ENCODE data around the gene TMEM9B. TPM values are rescaled to one million over a fixed set of nuclear protein-coding genes. Genes with fewer than 3 reads are reported as not detected.

Gene TMEM9B
- total RNA-seq, 1 experiment from 2014 or later, result 13.6 TPM

DNA sequence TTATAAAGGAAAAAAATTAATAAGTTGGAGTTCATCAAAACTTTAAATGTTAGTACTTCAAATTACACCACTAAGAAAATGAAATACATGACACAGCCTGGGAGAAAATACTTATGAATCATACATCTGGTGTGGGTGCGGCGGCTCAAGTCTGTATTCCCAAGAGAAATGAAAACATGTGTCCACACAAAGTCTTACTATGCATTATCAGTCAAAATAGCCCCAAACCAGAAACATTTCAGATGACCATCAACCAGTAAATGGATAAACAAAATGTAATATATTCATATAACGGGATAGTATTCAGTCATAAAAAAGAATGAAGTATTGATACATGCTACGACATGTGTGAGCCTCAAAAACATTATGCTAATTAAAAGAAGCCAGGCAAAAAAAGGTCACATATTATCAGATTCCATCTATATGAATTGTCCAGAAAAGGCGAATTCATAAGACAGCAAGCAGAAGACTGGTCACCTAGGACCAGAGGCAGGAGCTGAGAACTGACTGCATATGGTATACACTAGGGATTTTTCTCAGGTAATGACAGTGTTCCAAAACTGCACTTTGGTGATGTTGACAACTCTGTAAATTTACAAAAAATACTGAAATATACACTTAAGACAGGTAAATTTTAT is 58.6 kb downstream of the TMEM9B start:
- Histone ChIP-seq H2AFZ (ENCODE audit: low read length) (no peak overlapping the region), H4K20me1 (ENCODE audit: control insufficient read depth, insufficient read depth, insufficient read length) (no peaks in the 10 kb centered on the region), H2BK12ac (ENCODE audit: insufficient read length, low read depth, low read length) (no peak overlapping the region), H2AK5ac (ENCODE audit: insufficient read length, low read length) (no peak overlapping the region), H3K9me3 (ENCODE audit: control insufficient read depth, low read depth, low read length) (no peaks in the 10 kb centered on the region), H3K4me1 (ENCODE audit: insufficient read depth, low read length) (peaks cover 4% of the 10 kb centered on the region; the same call in 1 of the 2 replicates), H3K14ac (ENCODE audit: insufficient read depth, low read length) (no peak overlapping the region), H4K5ac (ENCODE audit: insufficient read length, low read depth, low read length) (no peak overlapping the region), H3T11ph (ENCODE audit: low read length) (no peak overlapping the region), H3K27ac (ENCODE audit: insufficient read length, low read depth, low read length) (no peak overlapping the region), H3K23ac (ENCODE audit: insufficient read length, low read depth, low read length) (no peak overlapping the region), H3K79me1 (ENCODE audit: insufficient read depth, low read depth, low read length, poor library complexity, severe bottlenecking) (no peaks in the 10 kb centered on the region), H3K18ac (ENCODE audit: insufficient read length, low read depth, low read length) (no peak overlapping the region), H3K23me2 (ENCODE audit: insufficient read length, low read depth, low read length, poor library complexity, severe bottlenecking) (no peaks in the 10 kb centered on the region), H4K91ac (ENCODE audit: insufficient read length, low read depth, low read length) (no peak overlapping the region), H2BK5ac (ENCODE audit: insufficient read length, low read length) (no peak overlapping the region), H3K79me2 (ENCODE audit: insufficient read depth, low read length) (no peaks in the 10 kb centered on the region), H3K4me2 (ENCODE audit: insufficient read depth, insufficient read length, low read length) (no peak overlapping the region), H4K8ac (replicated peaks; ENCODE audit: insufficient read length, low read depth, low read length) (no peak overlapping the region), H2BK120ac (ENCODE audit: low read depth, low read length, poor library complexity, severe bottlenecking) (no peak overlapping the region), H3K27me3 (ENCODE audit: insufficient read depth, low read length) (no peaks in the 10 kb centered on the region; the same call in 1 of the 2 replicates), H2BK15ac (ENCODE audit: low read depth, low read length) (no peak overlapping the region), H2BK20ac (ENCODE audit: low read depth, low read length, poor library complexity, severe bottlenecking) (no peak overlapping the region), H3K4ac (ENCODE audit: low read depth, low read length) (no peak overlapping the region), H3K9ac (ENCODE audit: extremely low read depth, insufficient read length, low read length) (no peak overlapping the region), H3K56ac (ENCODE audit: insufficient read length, low read depth, low read length) (no peak overlapping the region)
- TF ChIP-seq, protein P1, sequence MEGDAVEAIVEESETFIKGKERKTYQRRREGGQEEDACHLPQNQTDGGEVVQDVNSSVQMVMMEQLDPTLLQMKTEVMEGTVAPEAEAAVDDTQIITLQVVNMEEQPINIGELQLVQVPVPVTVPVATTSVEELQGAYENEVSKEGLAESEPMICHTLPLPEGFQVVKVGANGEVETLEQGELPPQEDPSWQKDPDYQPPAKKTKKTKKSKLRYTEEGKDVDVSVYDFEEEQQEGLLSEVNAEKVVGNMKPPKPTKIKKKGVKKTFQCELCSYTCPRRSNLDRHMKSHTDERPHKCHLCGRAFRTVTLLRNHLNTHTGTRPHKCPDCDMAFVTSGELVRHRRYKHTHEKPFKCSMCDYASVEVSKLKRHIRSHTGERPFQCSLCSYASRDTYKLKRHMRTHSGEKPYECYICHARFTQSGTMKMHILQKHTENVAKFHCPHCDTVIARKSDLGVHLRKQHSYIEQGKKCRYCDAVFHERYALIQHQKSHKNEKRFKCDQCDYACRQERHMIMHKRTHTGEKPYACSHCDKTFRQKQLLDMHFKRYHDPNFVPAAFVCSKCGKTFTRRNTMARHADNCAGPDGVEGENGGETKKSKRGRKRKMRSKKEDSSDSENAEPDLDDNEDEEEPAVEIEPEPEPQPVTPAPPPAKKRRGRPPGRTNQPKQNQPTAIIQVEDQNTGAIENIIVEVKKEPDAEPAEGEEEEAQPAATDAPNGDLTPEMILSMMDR (conservative IDR thresholded peaks at IDR 0.05), result no peak
- peaks cover 9 to 14% of the 10 kb centered on the region in 2 experiments for H3K4me1 Mint-ChIP-seq
- no peak for DNase-seq
- no peak overlapping the region for H3K4me3 Mint-ChIP-seq
- H3K27ac Mint-ChIP-seq, result no peak overlapping the region
- peaks cover 5 to 8% of the 10 kb centered on the region in 2 experiments; a peak in 4 of 5 replicates for H3K9me3 Mint-ChIP-seq
- no CpG with 5 or more reads among the region's 5 CpGs for WGBS (ENCODE audit: extremely low coverage, insufficient read length, low lambda C conversion rate)
- H3K36me3 Mint-ChIP-seq (ENCODE audit: insufficient read depth in 1 of 3, low read depth in 3 of 3), result no peaks in the 10 kb centered on the region; a peak in 1 of 7 replicates
- peaks cover 30% of the 10 kb centered on the region for H3K27me3 Mint-ChIP-seq (ENCODE audit: low read depth)

Data from H9 (cell line).